DOHH2 (cell line): Measurements from ENCODE around the gene PPFIBP1.
"Not testable (repeated sequence)": the region's sequence is repeated elsewhere in the genome, so short reads cannot be mapped to it uniquely, and the experiment has no call there.

Experiments used
- H3F3A ChIP-seq: fragments of 200-600 bp; sonication (generic), shearing (Covaris generic); 2 replicates; pipeline ENCODE4 v1.6.0; 2016; ENCODE audit warnings: antibody characterized with exemption, mild to moderate bottlenecking; ENCODE audit not compliant: control insufficient read depth, insufficient read depth
- H3K27ac ChIP-seq: fragments of 200-600 bp; sonication (generic); 2 replicates; pipeline ENCODE4 v1.5.1; 2014; ENCODE audit warnings: low read depth, mild to moderate bottlenecking, low read length, moderate library complexity
- H3K27me3 ChIP-seq: fragments of 200-600 bp; sonication (generic); 2 replicates; pipeline ENCODE4 v1.6.1; 2014; ENCODE audit warnings: mild to moderate bottlenecking, low read length, mixed read lengths; ENCODE audit not compliant: control insufficient read depth
- H3K36me3 ChIP-seq: fragments of 200-600 bp; sonication (generic); 2 replicates; pipeline ENCODE4 v1.6.1; 2014; ENCODE audit warnings: mild to moderate bottlenecking, low read length, moderate library complexity, mixed read lengths; ENCODE audit not compliant: control insufficient read depth
- H3K4me1 ChIP-seq: fragments of 200-600 bp; sonication (generic); 2 replicates; pipeline ENCODE4 v1.6.1; 2014; ENCODE audit warnings: mild to moderate bottlenecking, low read length, mixed read lengths; ENCODE audit not compliant: control insufficient read depth
- H3K4me2 ChIP-seq: fragments of 200-600 bp; sonication (generic); 2 replicates; pipeline ENCODE4 v1.6.0; 2014; ENCODE audit warnings: mild to moderate bottlenecking, low read length, moderate library complexity
- H3K4me3 ChIP-seq: fragments of 200-600 bp; sonication (generic); 2 replicates; pipeline ENCODE4 v1.5.1; 2014; ENCODE audit warnings: mild to moderate bottlenecking, low read length, mixed read lengths
- H3K79me2 ChIP-seq: fragments of 200-600 bp; sonication (generic); 2 replicates; pipeline ENCODE4 v1.6.1; 2014; ENCODE audit warnings: mild to moderate bottlenecking, low read length, mixed read lengths; ENCODE audit not compliant: control insufficient read depth
- H3K9me2 ChIP-seq: fragments of 200-600 bp; sonication (generic); replicated peaks from 2 replicates; pipeline ENCODE4 v1.6.1; 2014; ENCODE audit warnings: mild to moderate bottlenecking, low read length, mixed read lengths; ENCODE audit not compliant: control insufficient read depth
- H3K9me3 ChIP-seq: fragments of 200-600 bp; sonication (generic); 2 replicates; pipeline ENCODE4 v1.6.1; 2014; ENCODE audit warnings: antibody characterized with exemption, low read length, mixed read lengths; ENCODE audit not compliant: control insufficient read depth, insufficient read depth
- H4K20me1 ChIP-seq: fragments of 200-600 bp; sonication (generic); 2 replicates; pipeline ENCODE4 v1.6.0; 2014; ENCODE audit warnings: low read depth, mild to moderate bottlenecking, antibody characterized with exemption, low read length, moderate library complexity; ENCODE audit not compliant: control insufficient read depth, insufficient read depth
- CTCF ChIP-seq: fragments of 200-600 bp; sonication (generic); IDR thresholded peaks from one replicate; pipeline ENCODE4 v1.5.1; 2014; ENCODE audit warnings: antibody characterized with exemption, mild to moderate bottlenecking, low read depth, low read length; ENCODE audit not compliant: poor library complexity, severe bottlenecking
- EZH2phosphoT487 ChIP-seq: fragments of 200-600 bp; sonication (generic); IDR thresholded peaks from 2 replicates; pipeline ENCODE4 v1.6.1; 2017; ENCODE audit warnings: borderline replicate concordance, mild to moderate bottlenecking, antibody characterized with exemption, low read length, moderate library complexity, mixed read lengths

PPFIBP1 gene

GRCh38 chr12:27539191-27539631 is 15.2 kb downstream of the PPFIBP1 start:
- Histone ChIP-seq H3K27ac (no peak overlapping the region), H3K79me2 (no peaks in the 10 kb centered on the region), H3K27me3 (no peaks in the 10 kb centered on the region), H3K4me2 (no peak overlapping the region), H3F3A (0 out of 2 replicates have a peak, but pooled peaks cover 6% of the 10 kb centered on the region), H3K9me2 (no peaks in the 10 kb centered on the region), H3K36me3 (no peaks in the 10 kb centered on the region), H3K4me3 (no peak overlapping the region), H3K4me1 (peaks cover 26% of the 10 kb centered on the region), H3K9me3 (no peaks in the 10 kb centered on the region), H4K20me1 (no peaks in the 10 kb centered on the region)
- no peak for TF ChIP-seq CTCF
- TF ChIP-seq EZH2phosphoT487: no peak

- H3K4me1 ChIP-seq: peaks cover 8% of the 10 kb centered on the region
- no peaks in the 10 kb centered on the region for H4K20me1 ChIP-seq
- H3K27me3 ChIP-seq: no peaks in the 10 kb centered on the region
- H3K79me2 ChIP-seq: no peaks in the 10 kb centered on the region
- no peaks in the 10 kb centered on the region for H3F3A ChIP-seq
- no peak overlapping the region for H3K4me2 ChIP-seq
- no peaks in the 10 kb centered on the region for H3K9me2 ChIP-seq
- H3K9me3 ChIP-seq: no peaks in the 10 kb centered on the region
- H3K4me3 ChIP-seq: no peak overlapping the region
- TF ChIP-seq CTCF (no peak), EZH2phosphoT487 (no peak)
- H3K27ac ChIP-seq: no peak overlapping the region
- no peaks in the 10 kb centered on the region for H3K36me3 ChIP-seq
Measured at GRCh38 chr12:27541031-27541719, 17.2 kb downstream of the PPFIBP1 start.

DNA sequence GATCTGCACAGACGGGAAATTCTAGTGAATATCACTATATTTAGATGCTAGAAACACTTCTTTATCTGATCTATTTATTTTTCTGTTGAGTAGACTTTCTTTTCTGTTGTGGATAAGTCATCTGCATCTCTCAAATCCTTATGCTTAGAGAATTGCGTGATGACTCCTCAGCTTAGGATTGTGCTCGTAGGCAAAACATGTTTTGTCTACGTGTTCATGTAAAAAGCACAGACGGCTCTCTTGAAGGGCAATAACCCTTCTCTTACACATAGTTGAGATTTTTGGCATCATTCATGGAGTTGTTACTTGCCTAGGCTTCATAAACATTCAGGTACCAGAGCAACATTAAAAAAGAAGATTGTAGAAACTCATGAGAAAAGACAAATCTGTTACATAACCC is 18.6 kb downstream of the PPFIBP1 start:
- Histone ChIP-seq H3K9me3 (no peaks in the 10 kb centered on the region), H3K4me3 (no peak overlapping the region), H3K36me3 (no peaks in the 10 kb centered on the region), H3K79me2 (no peaks in the 10 kb centered on the region), H3F3A (no peaks in the 10 kb centered on the region), H3K27ac (no peak overlapping the region), H4K20me1 (no peaks in the 10 kb centered on the region), H3K27me3 (no peaks in the 10 kb centered on the region), H3K4me2 (no peak overlapping the region), H3K9me2 (no peaks in the 10 kb centered on the region), H3K4me1 (peaks cover 8% of the 10 kb centered on the region)
- TF ChIP-seq CTCF (no peak), EZH2phosphoT487 (no peak)

- not testable (repeated sequence) for H3K27ac ChIP-seq, H3K4me3 ChIP-seq, H3K36me3 ChIP-seq, H3K27me3 ChIP-seq, H3K79me2 ChIP-seq, H4K20me1 ChIP-seq, H3K9me2 ChIP-seq, H3K9me3 ChIP-seq, H3K4me2 ChIP-seq, H3K4me1 ChIP-seq, H3F3A ChIP-seq
Measured at GRCh38 chr12:27544858-27545257, 20.9 kb downstream of the PPFIBP1 start.
